SK-N-MC (cell line): ENCODE data around the gene ACER1.

ENCODE experiments used
- EZH2 ChIP-seq: fragments of 200-600 bp; sonication (generic); IDR thresholded peaks from one replicate; pipeline ENCODE4 v1.6.1; 2017; ENCODE audit warnings: antibody characterized with exemption
- POLR2AphosphoS5 ChIP-seq: IDR thresholded peaks from 2 replicates; pipeline ENCODE4 v1.6.1; 2012; ENCODE audit warnings: mild to moderate bottlenecking, low read depth, low read length, borderline replicate concordance

DNA sequence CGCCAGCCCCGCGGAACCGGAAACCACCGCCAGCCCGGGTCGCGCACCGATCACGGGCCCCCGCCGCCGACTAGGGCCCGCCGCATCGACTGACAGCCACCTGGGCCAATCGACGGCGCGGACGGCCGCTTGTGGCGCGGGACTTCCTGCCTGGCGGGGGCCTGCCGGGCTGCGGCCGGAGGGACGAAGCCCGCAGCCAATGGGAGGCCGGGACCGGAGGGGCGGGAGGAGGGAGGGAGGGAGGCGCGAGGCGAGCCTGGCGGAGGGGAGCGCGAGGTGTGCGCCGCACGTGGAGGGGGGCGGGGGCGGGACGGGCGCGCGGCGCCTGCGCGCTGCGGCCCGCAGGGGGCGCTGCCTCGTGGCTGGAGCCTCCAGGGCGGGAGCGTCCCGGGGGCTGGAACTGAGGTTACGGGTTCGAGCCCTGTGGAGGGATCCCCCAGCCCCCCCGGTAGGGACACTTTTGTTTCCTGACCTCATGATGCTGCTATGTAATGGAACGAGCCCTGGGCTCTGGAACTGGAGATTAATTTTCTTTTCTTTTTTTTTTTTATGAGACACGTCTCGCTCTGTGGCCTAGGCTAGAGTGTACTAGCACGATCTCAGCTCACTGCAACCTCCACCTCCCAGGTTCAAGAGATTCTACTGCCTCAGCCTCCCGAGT is 53.4 kb downstream of the ACER1 start, which contains the start of gene MLLT1:
- TF ChIP-seq POLR2AphosphoS5 (peak; percentile 17; the same call in 1 of the 2 replicates), EZH2 (no peak)
